ENCODE measurements around the gene IL18R1.
A peak's percentile ranks its signal among the peaks of the same experiment; 100 is the strongest.

Gene IL18R1

DNA sequence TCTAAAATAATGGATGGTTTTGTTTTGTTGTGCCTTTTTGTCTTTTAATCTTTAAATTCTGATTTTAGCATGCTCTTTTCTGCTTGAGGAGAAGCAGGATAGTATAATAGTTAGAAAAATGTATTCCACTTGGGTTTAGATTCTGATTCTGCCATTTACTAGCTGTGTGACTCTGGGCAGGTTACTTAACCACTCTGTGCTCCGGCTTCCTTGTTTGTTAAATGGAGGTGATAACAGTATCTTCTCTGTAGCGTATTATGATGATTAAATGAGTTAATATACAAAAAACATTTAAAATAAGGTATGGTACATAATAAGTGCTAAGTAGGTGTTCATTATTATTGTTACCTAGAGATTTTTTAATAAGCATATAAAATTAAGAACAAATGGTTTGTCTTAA, 40.4 kb downstream of the IL18R1 start:
- DNase-seq (ENCODE audit: low read depth), result no peak
- no peak overlapping the region for H3K4me3 ChIP-seq (ENCODE audit: low read depth, low read length)
- TF ChIP-seq, protein P1, sequence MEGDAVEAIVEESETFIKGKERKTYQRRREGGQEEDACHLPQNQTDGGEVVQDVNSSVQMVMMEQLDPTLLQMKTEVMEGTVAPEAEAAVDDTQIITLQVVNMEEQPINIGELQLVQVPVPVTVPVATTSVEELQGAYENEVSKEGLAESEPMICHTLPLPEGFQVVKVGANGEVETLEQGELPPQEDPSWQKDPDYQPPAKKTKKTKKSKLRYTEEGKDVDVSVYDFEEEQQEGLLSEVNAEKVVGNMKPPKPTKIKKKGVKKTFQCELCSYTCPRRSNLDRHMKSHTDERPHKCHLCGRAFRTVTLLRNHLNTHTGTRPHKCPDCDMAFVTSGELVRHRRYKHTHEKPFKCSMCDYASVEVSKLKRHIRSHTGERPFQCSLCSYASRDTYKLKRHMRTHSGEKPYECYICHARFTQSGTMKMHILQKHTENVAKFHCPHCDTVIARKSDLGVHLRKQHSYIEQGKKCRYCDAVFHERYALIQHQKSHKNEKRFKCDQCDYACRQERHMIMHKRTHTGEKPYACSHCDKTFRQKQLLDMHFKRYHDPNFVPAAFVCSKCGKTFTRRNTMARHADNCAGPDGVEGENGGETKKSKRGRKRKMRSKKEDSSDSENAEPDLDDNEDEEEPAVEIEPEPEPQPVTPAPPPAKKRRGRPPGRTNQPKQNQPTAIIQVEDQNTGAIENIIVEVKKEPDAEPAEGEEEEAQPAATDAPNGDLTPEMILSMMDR (conservative IDR thresholded peaks at IDR 0.05; ENCODE audit: low read depth, low read length), result no peak

DNA sequence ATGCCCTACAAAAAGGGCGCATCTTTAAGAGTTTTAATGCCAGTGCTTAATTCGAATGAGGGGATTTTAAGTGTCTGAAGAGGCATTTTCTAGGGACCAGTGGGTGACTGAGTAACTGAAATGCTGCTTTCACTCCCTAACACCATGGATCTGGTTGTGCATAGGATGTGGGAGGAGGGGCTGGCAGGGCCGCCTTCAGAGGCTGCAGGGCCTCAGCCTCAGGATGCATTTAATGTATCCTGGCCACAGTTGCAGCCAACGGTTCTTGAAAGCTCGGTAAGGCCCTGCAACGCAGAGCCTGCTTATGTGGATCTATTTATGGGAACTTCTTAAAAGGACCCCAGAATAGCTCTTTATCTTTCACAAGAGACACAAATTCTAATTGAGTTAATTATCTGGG, 41.6 kb downstream of the IL18R1 start:
- no peak for DNase-seq (ENCODE audit: low read depth)
- TF ChIP-seq, protein P1 (conservative IDR thresholded peaks at IDR 0.05; ENCODE audit: low read depth, low read length), result no peak
- no peak overlapping the region for H3K4me3 ChIP-seq (ENCODE audit: low read depth, low read length)

DNA sequence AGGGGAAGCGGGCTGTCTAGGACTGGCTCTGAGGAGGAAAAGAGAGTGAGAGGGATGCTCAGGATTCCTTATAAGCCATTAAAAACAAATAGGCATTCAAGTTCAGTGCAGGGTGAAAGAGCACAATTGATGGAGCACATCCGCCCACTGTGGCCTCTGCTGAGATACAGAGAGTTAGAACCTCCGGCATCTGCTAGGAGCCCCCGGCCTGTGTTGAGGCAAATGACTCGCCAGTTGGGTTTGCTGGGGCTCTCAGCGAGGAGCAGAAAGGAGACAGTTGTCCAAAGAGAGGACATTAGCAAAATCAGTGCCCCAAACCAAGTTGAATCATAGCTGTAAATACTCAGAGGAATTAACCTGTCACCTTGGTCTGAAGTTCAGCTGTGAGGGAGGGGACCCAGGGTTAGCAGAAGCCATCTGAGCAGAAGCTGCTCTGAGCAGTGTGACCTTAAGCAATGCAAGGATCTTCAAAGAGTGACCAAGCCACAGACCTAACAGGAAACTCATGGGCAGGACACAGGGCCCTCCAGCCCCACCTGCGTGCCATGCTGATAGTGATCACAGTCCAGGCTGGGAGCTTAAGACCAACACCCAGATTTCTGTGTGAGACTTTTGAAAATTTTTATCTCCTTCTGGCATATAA, 44.0 kb downstream of the IL18R1 start:
- TF ChIP-seq, protein P1 (conservative IDR thresholded peaks at IDR 0.05; ENCODE audit: low read depth, low read length), result no peak
- no peak overlapping the region for H3K4me3 ChIP-seq (ENCODE audit: low read depth, low read length)

DNA sequence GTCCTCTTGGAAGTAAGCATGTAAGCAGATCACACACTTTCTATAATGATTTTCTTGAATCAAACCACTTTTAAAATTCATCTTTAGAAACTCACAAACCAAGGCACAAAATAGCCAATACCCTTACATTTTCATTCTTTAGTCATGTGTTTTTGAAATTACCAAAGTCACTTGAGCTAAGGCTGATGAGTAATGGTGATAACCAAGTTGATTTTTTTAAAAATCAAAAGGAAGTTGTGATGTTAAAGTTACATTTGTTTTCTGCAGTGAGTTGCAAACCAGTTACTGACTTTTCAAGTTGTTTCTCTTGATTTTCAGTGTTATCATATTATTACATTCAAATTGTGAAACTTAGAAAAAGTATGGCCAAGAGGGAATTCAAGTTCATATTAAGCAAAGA, 45.9 kb downstream of the IL18R1 start:
- peak; percentile 7 for DNase-seq (ENCODE audit: low read depth)
- no peak overlapping the region for H3K4me3 ChIP-seq (ENCODE audit: low read depth, low read length)
- TF ChIP-seq, protein P1 (conservative IDR thresholded peaks at IDR 0.05; ENCODE audit: low read depth, low read length), result no peak

More for the DNA sequence above, 44.0 kb downstream of the IL18R1 start:
- no peak for DNase-seq (ENCODE audit: low read depth)

DNA sequence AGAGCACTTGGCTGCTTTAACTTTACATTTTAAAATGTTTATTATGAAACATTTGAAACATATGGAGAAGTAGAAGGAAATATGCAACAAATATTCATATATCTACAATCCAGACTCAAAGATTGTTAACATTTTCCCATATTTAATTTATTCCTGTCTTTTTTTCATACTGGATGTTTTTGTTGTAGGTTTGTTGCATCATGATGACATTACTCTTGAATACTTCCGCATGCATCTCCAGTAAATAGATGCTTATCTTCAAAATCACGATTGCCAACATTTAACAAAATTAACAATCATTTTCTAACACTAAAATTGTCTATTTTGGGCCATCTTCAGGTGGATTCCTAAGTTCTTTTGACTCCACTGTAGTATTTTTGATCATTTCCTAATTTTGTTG, 46.3 kb downstream of the IL18R1 start:
- TF ChIP-seq, protein P1 (conservative IDR thresholded peaks at IDR 0.05; ENCODE audit: low read depth, low read length), result no peak
- no peak for DNase-seq (ENCODE audit: low read depth)
- no peak overlapping the region for H3K4me3 ChIP-seq (ENCODE audit: low read depth, low read length)

DNA sequence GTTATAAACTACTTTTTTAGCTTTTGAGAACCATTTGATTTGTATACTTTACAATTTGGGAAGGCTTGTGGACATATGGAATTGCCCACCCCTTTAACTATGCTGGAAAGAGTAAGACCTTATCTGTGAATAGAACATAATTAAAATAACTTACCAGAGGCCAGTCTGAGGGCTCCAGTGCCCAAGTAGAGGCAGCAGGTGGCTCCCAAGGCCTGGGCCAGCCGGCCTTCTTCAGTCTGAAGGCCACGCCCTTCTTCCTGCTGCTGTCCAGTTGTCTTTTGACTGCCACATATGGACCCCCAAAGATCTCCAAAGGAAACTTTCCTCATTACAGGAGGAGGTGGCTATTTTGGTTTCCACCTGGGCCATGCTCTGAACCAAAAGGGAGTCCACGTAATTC, 55.4 kb downstream of the IL18R1 start:
- no peak for DNase-seq (ENCODE audit: low read depth)
- TF ChIP-seq, protein P1 (conservative IDR thresholded peaks at IDR 0.05; ENCODE audit: low read depth, low read length), result no peak
- no peak overlapping the region for H3K4me3 ChIP-seq (ENCODE audit: low read depth, low read length)

DNA sequence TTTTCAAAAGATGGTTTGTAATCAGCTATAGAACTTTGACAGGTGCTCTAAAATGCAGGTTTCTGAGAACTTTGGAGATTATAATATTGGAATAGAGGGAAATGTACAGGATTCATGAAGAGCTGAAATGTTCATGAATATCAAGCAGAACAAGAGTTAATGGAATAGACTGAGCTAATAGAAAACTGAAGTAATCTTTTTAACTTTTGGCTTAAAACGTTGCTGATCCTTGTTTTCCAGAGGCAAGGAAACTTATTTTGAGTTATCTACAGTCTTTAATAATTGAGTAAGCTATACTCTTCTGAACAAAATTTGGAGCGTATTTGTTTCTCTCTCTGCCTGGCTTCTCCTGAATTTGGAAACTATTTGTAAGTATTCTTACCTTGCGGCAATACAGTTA, 56.6 kb downstream of the IL18R1 start:
- TF ChIP-seq, protein P1 (conservative IDR thresholded peaks at IDR 0.05; ENCODE audit: low read depth, low read length), result no peak
- no peak overlapping the region for H3K4me3 ChIP-seq (ENCODE audit: low read depth, low read length)
- no peak for DNase-seq (ENCODE audit: low read depth)
